KOPT-K1 (cell line): ENCODE results near the gene PHF20.
"Not testable (repeated sequence)": the region's sequence is repeated elsewhere in the genome, so short reads cannot be mapped to it uniquely, and the experiment has no call there.

Experiments
- H3K27ac ChIP-seq: fragments of 200-600 bp; sonication (generic); 2 replicates; pipeline ENCODE4 v1.5.1; 2016; ENCODE audit warnings: antibody characterized with exemption, mild to moderate bottlenecking, low read depth, low read length; ENCODE audit not compliant: poor library complexity, severe bottlenecking
- H3K36me3 ChIP-seq: fragments of 200-600 bp; sonication (generic); 2 replicates; pipeline ENCODE4 v1.5.1; 2017; ENCODE audit warnings: antibody characterized with exemption, mild to moderate bottlenecking, low read length, moderate library complexity; ENCODE audit not compliant: insufficient read depth
- H3K9me3 ChIP-seq: fragments of 200-600 bp; sonication (generic); 2 replicates; pipeline ENCODE4 v1.5.1; 2017; ENCODE audit warnings: antibody characterized with exemption, low read length, mild to moderate bottlenecking; ENCODE audit not compliant: insufficient read depth, poor library complexity, severe bottlenecking

Gene PHF20

DNA sequence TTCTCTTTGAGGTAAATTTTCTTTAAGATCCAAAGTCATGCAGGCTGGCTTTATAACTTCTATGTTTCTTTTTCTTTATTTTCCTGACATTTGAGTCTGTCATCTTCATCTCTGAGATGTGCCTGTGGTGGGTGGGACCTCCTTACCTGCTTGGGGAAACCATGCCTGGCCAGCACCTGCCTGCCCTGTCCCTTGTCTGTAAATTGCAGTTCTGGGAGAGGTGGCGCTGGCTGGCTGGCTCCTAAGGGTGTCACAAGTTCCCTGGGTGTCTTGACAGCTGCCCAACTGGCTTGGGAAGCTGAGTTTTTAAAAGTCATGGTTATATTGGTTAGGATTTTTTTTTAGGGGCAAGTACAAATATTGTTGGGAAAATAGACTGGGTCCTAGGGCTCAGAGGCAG, 146.2 kb downstream of the PHF20 start:
- H3K27ac ChIP-seq = no peak overlapping the region
- peaks cover 97% of the 10 kb centered on the region for H3K36me3 ChIP-seq
- no peaks in the 10 kb centered on the region for H3K9me3 ChIP-seq

DNA sequence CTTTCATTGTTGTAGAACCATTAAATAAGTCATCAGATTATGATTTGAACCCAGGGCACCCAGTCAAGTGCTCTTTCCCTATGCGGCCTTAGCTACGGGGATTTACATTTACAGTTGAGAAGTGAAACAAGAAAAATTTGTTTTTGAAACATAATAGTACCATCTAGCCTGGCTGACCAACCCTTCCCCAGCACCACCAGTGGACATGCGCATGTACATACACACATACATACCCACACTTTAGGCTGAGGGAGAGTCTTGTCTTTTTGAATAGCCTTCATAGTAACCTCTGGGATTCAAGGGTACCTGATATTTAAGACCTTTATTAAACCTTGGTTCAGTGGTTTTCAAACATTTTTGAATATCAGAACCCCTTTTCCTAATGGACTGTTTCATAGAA, 148.7 kb downstream of the PHF20 start:
- H3K9me3 ChIP-seq = no peaks in the 10 kb centered on the region
- H3K27ac ChIP-seq = no peak overlapping the region
- H3K36me3 ChIP-seq = peaks cover 80% of the 10 kb centered on the region

DNA sequence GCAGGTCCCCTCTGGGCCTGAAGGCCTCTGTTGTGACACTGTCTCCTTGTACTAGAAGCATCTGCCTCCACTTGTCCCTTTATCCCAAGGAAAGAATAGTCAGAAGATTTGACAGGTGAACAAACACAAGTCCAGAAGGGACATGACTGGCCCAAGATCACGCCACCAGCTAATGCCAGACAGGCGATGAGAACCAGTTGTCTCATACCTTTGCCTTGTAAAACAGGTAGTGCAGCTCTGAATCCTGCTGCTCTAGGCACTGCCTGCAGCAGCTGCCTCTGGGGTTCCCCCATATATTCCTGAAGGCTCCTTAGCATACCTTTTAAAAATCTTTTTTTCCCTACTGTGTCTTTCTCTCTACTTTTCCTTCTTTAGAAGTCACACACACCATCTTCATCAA, 157.5 kb downstream of the PHF20 start:
- H3K36me3 ChIP-seq = peaks cover 75% of the 10 kb centered on the region
- H3K9me3 ChIP-seq = no peaks in the 10 kb centered on the region
- H3K27ac ChIP-seq = no peak overlapping the region

DNA sequence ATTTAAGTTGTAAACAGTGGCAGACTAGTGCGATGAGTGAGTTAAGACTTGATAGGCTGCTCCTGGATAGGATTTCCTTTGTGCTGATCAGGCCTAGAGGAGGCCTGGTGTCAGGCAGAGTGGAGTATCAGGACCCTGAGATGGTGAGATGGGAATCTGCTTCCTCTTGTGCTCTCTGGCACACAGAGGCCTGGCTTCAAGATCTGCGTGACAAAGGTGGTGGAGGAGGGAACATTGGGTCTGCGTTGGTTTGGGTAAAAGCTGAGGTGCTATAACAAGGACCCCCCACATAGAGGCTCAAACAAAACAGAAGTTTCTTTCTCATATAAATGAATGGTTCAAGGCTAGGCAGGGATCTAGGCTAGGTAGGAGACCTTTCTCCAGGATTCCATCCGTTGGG, 162.2 kb downstream of the PHF20 start:
- H3K36me3 ChIP-seq = peaks cover 95% of the 10 kb centered on the region
- no peak overlapping the region for H3K27ac ChIP-seq
- no peaks in the 10 kb centered on the region for H3K9me3 ChIP-seq

DNA sequence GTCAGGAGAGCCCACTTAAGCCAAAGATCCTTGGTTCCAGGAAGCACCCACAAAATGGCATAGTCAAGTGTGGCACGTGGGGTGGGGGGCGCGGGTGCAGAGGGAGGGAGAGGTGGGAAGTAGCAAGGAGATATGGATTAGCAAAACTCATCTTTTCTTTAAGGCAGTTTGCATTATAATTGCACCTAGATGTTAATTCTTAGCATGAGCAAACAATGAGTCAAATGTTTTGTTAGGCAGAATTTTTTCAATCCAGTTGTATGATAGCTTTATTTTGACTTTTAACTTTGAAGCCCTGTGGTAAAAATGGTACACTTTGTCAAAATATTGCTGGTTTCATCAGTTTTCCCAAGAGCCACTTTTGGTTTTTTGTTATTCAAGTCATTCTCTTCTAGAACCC, 167.4 kb downstream of the PHF20 start:
- Histone ChIP-seq H3K27ac (no peak overlapping the region), H3K36me3 (peaks cover 96% of the 10 kb centered on the region)

DNA sequence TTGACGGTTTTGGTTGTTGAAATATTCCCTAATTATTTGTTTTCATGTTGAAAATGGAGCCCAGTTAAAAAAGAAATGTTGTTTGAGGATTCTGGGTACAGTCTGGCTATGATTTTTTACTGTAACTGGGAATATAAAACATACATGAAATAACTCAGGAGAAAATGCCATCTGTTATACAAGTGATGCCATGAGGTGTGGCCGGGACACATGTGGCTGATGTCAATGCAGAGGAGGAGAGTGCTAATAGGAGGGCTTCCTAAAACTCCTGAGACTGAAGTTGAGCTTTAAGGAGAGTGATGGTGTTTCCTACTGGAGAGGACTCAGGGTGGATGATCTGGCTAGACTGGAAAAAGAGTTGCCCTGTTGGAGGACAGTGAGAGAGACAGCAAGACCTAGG, 169.8 kb downstream of the PHF20 start:
- peaks cover 88% of the 10 kb centered on the region for H3K36me3 ChIP-seq
- H3K9me3 ChIP-seq = no peaks in the 10 kb centered on the region
- no peak overlapping the region for H3K27ac ChIP-seq

More for the DNA sequence above, 167.4 kb downstream of the PHF20 start:
- H3K9me3 ChIP-seq = no peaks in the 10 kb centered on the region

DNA sequence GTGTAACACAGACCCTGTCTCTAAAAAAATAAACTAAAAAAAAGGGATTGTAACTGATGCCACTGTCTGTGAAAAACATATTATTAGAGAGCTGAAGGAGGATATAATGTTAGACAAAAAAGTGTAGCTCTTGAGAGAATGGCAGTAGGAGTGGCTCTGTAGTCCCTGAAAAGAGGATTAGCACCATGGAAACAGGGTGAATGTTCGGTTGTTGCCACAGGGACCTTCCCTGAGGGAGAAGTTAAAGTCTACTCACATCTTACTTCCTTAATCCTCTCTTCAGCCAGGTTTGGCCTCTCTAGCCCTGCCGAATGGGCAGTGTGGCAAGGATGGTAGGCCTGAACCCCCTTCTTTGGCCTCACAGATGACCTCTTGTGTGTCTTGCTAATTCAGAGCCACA, 170.4 kb downstream of the PHF20 start:
- peaks cover 89% of the 10 kb centered on the region for H3K36me3 ChIP-seq
- no peaks in the 10 kb centered on the region for H3K9me3 ChIP-seq
- no peak overlapping the region for H3K27ac ChIP-seq

DNA sequence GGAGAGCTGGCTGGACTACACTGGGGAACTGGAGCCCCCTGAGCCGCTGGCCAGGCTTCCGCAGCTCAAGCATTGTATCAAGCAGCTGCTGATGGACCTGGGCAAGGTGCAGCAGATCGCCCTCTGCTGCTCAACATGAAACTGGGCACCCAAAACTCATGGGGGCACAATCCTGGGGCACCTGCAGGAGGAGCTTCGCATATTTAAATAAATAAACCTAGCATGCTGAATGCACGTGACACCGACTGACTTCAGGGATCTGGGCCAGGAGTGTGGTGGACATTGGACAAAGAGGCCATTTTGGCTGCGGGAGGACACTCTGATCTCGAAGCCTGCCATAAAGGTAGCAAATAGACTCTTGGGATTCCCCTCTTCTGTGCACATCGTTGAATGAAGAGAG, 175.7 kb downstream of the PHF20 start:
- Histone ChIP-seq H3K27ac (no peak overlapping the region), H3K9me3 (no peaks in the 10 kb centered on the region), H3K36me3 (peaks cover 77% of the 10 kb centered on the region)

DNA sequence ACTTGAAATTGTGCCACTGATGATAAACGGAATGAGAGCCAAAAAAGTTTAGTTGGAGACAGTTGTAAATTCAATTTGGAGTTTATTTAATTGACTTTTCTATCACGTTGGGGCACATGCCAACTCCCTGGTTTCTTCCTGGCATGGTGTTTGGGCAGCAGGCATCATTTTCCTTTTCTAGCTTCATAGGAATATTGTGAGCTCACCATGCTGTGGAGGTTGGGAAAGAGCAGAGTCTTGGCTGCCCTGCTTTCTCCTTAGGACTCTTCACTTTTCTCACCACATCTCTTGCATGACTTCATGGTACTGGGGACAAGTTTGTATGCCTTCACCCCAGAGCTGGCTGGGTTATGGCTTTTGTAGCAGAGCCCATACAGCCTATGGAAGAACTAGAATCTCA, 176.1 kb downstream of the PHF20 start:
- peaks cover 77% of the 10 kb centered on the region for H3K36me3 ChIP-seq
- no peaks in the 10 kb centered on the region for H3K9me3 ChIP-seq
- no peak overlapping the region for H3K27ac ChIP-seq

DNA sequence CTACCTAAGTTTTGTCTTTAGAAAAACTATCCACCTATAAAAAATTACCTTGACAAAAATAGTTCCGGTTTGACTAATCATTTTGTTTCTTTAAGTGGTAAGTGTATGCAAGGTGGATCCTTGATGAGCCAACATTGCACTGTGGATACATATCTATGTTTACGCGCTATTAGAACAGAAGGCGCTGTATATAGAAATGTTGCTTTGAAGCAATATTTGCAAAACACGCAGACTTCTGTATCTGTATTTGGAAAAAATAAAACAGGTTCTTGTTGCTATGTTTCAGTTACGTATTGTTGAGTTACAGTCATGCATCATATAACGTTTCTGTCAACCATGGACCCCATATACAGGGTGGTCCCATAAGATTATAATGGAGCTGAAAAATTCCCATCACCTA, 178.3 kb downstream of the PHF20 start:
- Histone ChIP-seq H3K9me3 (no peaks in the 10 kb centered on the region), H3K36me3 (peaks cover 61% of the 10 kb centered on the region), H3K27ac (no peak overlapping the region)

DNA sequence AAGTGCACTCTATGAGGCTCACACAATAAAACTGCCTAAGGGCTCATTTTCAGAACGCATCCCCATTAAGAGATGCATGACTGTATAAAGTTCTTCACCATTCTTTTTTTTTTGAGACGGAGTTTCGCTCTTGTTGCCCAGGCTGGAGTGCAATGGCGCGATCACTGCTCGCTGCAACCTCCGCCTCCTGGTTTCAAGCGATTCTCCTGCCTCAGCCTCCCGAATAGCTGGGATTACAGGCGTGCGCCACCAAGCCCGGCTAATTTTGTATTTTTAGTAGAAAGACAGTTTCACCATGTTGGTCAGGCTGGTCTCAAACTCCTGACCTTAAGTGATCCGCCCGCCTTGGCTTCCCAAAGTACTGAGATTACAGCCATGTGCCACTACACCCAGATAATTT, 180.3 kb downstream of the PHF20 start:
- not testable (repeated sequence) for H3K9me3 ChIP-seq
- H3K36me3 ChIP-seq = peaks cover 47% of the 10 kb centered on the region
- peak overlapping the region; percentile 96 for H3K27ac ChIP-seq

DNA sequence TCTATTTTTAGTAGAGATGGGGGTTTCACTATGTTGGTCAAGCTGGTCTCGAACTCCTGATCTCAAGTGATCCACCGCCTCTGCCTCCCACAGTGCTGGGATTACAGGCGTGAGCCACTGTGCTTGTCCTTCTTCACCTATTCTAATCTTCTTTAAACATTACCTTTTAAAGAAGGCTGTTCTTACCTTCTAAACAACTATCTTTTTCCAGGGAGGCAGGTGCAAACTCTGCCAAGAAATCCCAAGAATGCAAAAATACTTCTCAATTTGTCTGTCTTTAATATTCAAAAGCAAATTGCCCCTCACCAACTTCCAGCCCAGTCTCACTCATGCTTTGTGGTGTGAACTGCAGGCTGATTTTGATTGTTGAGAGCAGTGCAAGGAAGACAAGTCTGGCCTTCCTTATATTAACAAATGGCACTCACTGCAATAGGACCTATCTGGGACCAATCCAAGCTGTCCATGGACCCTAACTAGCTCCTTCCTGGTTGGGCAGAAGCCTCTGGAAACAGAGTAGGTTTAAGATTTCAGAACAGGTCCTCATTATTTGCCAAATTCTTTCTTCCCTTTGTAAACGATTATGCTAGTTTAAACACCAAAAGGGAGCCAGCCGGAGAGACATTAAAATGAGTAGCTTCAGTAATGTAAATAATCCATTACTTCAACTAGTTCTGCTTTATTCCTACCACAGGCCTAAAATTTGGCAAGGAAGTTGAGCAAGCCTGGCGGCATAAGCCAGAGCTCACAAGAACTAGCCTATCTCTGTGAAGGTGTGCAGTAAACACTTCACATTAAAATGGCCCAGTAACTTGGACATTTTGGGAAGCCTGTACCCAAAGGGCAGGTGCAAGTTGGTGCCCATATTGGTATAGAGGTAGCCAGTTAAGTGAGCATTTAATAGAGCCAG, 180.9 kb downstream of the PHF20 start:
- Histone ChIP-seq H3K9me3 (no peaks in the 10 kb centered on the region), H3K27ac (peak overlapping the region; percentile 96), H3K36me3 (peaks cover 41% of the 10 kb centered on the region)

DNA sequence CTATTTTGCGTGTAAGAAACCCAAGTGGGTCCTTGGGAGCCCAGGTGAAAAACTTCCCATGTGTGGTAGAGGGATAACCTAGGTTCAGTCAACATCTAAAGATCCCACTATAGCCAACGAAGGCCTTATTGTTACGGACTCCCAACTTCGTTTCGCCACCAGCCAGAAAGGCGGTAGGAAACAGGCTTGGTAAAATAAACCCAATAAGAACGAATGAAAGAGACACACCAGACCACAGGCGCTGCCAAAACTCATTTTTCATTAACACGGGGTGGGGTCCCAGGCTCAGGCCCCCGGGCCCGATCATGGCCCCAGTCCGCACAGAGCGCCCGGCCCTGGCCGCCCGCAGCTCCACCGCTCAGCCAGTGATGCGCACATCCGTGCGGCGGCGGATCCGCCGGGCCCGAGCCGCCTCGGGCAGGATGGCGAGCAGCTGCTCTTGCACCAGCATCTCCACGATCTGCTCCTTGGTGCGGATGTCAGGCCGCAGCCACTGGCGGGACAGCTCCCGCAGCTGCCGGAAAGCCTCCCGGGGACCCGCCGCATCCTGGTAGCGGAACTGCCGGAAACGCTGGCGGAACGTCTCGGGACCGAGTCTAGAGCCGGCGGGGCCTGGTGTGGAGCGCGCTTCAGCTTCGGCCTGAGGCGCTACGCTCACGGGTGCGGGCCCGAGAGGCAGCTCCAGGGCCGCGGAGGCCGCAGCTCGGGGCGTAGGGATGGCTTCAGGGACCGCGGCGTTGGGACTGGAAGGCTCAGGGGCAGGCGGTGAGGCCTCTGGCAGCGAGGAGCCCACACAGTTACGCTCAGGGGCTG, 181.8 kb downstream of the PHF20 start:
- peaks cover 32% of the 10 kb centered on the region for H3K36me3 ChIP-seq
- H3K9me3 ChIP-seq = peaks cover under 1% of the 10 kb centered on the region
- peak overlapping the region; percentile 96 for H3K27ac ChIP-seq

DNA sequence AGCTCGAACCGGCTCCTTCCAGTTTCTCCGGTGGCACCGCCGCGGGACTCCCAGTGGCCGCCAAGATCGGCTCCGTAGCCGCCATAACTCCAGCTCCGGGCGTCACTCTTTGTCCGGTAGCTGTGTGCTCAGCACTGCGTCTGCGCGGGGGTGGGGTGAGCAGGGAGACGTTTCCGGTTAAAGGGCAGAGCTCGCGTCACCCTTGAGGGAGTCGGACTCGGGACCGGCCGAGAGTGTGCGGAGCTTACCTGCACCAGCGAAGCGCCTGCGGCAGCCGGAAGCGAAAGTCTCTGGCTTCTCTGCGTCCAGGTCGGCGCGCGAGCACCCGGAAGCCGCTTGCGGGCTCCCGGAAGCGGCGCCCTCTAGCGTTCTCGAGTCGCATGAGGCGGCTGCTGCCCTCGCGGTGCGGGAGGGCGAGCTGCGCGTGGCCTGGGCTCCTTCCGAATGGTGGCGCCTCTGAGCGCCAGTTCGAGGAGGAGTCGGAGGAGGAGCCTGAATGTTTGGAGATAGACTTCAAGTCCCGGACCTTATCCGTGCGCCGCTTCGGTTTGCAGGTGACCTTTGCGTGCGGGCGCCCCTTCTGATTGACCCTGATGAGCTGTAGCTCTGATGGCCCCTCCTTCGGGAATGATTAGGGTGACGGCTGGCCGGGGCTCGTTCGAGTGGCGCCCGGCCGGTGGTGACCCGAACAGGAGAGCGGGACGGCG, 182.5 kb downstream of the PHF20 start, which contains the start of gene SCAND1:
Gene SCAND1, minus strand, starts transcription at position 303 of the 707 bp plus-strand sequence. Its CDS starts 218 bp downstream, at position 85.
- Histone ChIP-seq H3K27ac (peak within 1 kb of the TSS; percentile 96), H3K9me3 (peaks cover 7% of the 10 kb centered on the region), H3K36me3 (peaks cover 25% of the 10 kb centered on the region)

DNA sequence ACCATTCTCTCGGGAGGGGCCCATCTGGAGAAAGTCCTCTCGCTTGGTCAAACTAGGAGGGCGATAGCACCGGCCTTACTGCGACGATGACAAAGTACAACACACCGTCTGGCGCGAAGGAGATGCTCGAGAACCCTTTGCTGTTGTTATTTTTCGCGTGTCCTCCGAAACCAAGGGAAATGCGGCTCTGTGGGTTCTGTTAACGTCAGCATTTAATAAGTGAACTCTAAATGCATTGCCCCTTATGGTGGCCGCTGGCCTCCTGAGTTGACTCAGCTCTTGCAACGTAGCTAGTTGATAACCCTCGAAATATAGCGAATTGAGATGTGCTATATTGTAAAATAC, 183.1 kb downstream of the PHF20 start:
- Histone ChIP-seq H3K27ac (peak overlapping the region; percentile 96), H3K36me3 (peaks cover 19% of the 10 kb centered on the region)

More for the DNA sequence above, 183.1 kb downstream of the PHF20 start:
- peaks cover 11% of the 10 kb centered on the region for H3K9me3 ChIP-seq
